Esophagus mucosa (tissue), 1 donor: Measurements from ENCODE around the gene PRKG1. TPM values are rescaled to one million over a fixed set of nuclear protein-coding genes. Genes with fewer than 3 reads are reported as not detected.
A peak's percentile ranks its signal among the peaks of the same experiment; 100 is the strongest.
"Not testable (repeated sequence)": the region's sequence is repeated elsewhere in the genome, so short reads cannot be mapped to it uniquely, and the experiment has no call there.

ENCODE experiments used
- ATAC-seq: fragments of 200-7000 bp; cut with Tn5 transposase; one replicate; pipeline ENCODE4 v1.9.1; 2020
- total RNA-seq: library from RNA; stranded (reverse); gene quantifications from one replicate; pipeline ENCODE4 v1.2.4, GENCODE V29; 2023
- donor health status: DM: yes; HTN: yes; CAD: no.

PRKG1 gene
- total RNA-seq, 1 donor from 2014 or later = 0.80 TPM

- ATAC-seq = no peak
Measured at GRCh38 chr10:52239771-52240170, 1165.5 kb downstream of the PRKG1 start.

- no peak for ATAC-seq
Measured at GRCh38 chr10:52245547-52245946, 1171.3 kb downstream of the PRKG1 start.

GRCh38 chr10:52247929-52248328 lies 1173.6 kb downstream of the PRKG1 start:
- ATAC-seq = not testable (repeated sequence)

- ATAC-seq = no peak
Measured at GRCh38 chr10:52248697-52249306, 1174.5 kb downstream of the PRKG1 start.

- no peak for ATAC-seq
Measured at GRCh38 chr10:52249850-52250395, 1175.6 kb downstream of the PRKG1 start.

- ATAC-seq = no peak
Measured at GRCh38 chr10:52250510-52250909, 1176.2 kb downstream of the PRKG1 start.

GRCh38 chr10:52252307-52252706 lies 1178.0 kb downstream of the PRKG1 start:
- no peak for ATAC-seq

- peak; percentile 35 for ATAC-seq
Measured at GRCh38 chr10:52256832-52257691, 1182.8 kb downstream of the PRKG1 start.

GRCh38 chr10:52257692-52258075 lies 1183.4 kb downstream of the PRKG1 start:
- ATAC-seq = no peak

GRCh38 chr10:52258799-52259425 lies 1184.6 kb downstream of the PRKG1 start:
- ATAC-seq = no peak

- no peak for ATAC-seq
Measured at GRCh38 chr10:52259426-52259812, 1185.1 kb downstream of the PRKG1 start.

- ATAC-seq = no peak
Measured at GRCh38 chr10:52261362-52261761, 1187.1 kb downstream of the PRKG1 start.

- no peak for ATAC-seq
Measured at GRCh38 chr10:52265131-52265926, 1191.0 kb downstream of the PRKG1 start.

GRCh38 chr10:52266858-52267257 lies 1192.6 kb downstream of the PRKG1 start:
- ATAC-seq = no peak

- no peak for ATAC-seq
Measured at GRCh38 chr10:52268790-52269189, 1194.5 kb downstream of the PRKG1 start.

GRCh38 chr10:52269233-52269632 lies 1194.9 kb downstream of the PRKG1 start:
- ATAC-seq = no peak

GRCh38 chr10:52276163-52276562 lies 1201.9 kb downstream of the PRKG1 start:
- no peak for ATAC-seq

GRCh38 chr10:52276986-52277385 lies 1202.7 kb downstream of the PRKG1 start:
- ATAC-seq = no peak

- ATAC-seq = no peak
Measured at GRCh38 chr10:52279546-52279945, 1205.3 kb downstream of the PRKG1 start.

- ATAC-seq = no peak
Measured at GRCh38 chr10:52280051-52280450, 1205.8 kb downstream of the PRKG1 start.

GRCh38 chr10:52283174-52283573 lies 1208.9 kb downstream of the PRKG1 start:
- ATAC-seq = no peak

GRCh38 chr10:52284416-52285013 lies 1210.2 kb downstream of the PRKG1 start:
- ATAC-seq = no peak
